NCI-H345 (cell line): ENCODE data around the gene PTPRN2.

Experiments
- DNase-seq: peaks from one replicate; lab custom pipeline; 2025; lab: John Stamatoyannopoulos, UW

Gene PTPRN2

GRCh38 chr7:157977717-157978496 lies 609.7 kb downstream of the PTPRN2 start:
- no peak for DNase-seq

DNA sequence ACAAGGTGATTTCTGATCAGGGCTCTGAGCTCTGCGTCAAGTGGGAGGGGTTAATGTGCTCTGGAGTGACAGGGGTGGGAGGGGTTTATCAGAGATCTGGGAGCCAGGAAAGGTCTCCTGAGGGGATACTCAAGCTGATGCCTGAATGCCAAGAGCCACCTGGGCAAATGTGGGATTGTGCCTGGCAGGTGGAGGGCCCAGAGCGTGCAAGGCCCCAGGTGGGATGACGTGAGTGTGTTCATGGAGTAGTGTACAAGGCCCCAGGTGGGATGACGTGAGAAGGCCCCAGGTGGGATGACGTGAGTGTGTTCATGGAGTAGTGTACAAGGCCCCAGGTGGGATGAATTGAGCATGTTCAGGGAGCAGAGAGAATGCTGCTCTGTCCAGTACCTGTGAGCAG lies 610.3 kb downstream of the PTPRN2 start:
- DNase-seq: peak; percentile 98

- DNase-seq: no peak
These were observed 611.2 kb downstream of the PTPRN2 start for GRCh38 chr7:157976406-157976805.

DNA sequence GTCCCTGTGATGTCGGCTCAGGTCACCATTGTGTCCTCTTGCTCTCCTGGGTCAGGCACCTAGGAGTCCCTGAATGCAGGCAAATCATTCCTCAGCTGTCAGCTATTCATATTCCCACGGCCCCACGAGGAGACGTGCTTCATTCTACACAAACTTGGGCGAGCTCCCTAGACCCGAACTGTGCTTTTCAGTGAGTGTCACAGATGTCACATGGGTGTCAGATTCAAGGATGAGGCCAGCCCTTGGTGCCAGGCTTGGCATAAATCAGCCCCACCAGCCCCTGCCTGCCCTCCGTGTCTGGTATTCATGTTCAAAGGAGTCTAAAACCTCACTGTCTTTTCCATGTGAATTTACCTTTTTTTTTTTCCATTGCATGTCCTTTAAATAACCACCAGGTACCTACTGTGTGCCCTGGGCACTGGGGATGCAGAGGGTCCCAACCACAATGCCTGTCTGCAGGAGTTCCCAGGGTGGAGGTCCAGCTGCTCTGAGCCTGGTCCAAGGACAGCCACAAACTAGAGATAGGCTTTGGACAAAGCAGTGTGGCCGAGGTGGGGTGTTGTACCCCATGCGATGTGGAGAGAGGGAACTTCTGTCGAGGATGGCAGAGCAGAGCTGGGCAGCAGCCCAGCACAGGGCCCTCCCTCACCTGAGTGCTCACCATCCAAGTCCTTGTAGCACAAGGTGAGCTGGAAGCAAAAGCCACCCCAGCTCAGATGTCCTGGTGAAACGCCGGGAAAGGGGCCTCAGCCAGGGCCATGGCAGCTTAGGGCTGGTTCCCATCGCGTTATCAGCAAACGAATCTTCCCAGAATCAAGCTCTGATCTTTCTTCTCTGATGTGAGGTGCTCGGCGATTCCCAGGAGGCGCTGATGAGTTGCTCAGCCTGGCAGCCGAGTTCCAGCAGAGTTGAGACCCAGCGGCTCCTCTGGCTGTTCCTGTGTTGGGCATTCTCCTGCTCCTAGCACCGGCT lies 611.9 kb downstream of the PTPRN2 start:
- DNase-seq: no peak

DNA sequence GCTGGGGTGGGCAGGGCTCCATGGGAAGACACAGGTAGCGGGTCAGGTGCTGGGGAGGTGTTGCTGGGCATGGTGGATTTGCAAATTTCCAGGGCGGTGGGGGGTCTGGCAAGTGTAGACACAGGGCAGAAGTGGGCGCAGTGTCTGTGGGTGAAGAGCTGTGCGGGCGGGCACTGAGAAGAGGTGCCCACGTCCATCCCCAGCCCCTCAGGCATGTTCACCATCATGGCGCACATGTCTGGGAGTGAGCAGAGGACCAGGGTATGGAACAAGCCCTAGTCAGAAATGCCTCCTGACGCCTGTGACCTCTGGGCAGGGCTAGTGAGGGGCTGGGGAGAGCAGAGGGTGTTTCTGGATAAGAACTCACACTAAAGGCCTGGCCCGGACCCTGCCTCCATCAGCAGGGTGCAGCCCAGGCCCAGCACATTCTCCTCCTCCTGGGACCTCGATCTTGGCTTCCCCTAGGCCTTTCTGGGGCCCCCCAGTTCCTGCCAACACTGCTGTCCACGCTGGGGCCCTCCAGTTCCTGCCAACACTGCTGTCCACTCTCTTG lies 612.9 kb downstream of the PTPRN2 start:
- DNase-seq: no peak

DNA sequence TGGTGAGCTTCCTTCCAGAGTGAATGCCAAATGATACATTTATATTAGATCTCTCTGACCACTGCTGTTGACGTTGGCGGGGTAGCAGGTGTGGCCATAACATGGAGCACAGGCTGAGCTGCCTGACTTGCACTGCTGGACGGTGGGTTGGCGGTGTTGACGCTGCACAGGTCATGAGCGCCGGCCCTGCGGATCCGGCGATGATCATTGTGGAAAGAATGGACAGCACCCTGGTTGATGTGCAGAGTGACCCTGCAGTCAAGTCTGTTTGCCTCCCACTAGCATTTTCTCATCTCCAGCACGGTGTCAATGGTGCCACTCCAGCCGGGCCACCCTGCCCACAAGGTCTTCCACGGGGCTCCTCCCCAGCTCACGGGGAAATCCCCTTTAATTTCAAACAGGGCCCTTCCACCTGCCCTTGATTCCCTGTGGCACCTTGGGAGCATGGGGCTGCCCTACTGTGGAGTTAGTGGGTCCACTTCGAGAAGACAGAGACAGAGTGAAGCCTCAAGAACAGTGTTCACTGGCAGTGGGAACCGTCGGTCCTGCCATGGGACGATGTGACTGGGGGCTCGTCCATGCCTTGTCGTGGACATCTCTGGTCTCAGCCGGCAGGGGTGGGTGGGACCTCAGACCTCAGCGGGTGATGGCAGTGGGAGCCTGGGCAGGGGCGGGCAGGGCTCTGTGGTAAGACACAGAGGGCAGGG lies 613.5 kb downstream of the PTPRN2 start:
- DNase-seq: no peak

- DNase-seq: no peak
These were observed 614.7 kb downstream of the PTPRN2 start for GRCh38 chr7:157972914-157973313.

- no peak for DNase-seq
These were observed 616.1 kb downstream of the PTPRN2 start for GRCh38 chr7:157971501-157971900.

GRCh38 chr7:157970744-157971143 lies 616.9 kb downstream of the PTPRN2 start:
- no peak for DNase-seq

- DNase-seq: no peak
These were observed 617.6 kb downstream of the PTPRN2 start for GRCh38 chr7:157969995-157970394.

GRCh38 chr7:157966490-157966889 lies 621.1 kb downstream of the PTPRN2 start:
- DNase-seq: no peak

DNA sequence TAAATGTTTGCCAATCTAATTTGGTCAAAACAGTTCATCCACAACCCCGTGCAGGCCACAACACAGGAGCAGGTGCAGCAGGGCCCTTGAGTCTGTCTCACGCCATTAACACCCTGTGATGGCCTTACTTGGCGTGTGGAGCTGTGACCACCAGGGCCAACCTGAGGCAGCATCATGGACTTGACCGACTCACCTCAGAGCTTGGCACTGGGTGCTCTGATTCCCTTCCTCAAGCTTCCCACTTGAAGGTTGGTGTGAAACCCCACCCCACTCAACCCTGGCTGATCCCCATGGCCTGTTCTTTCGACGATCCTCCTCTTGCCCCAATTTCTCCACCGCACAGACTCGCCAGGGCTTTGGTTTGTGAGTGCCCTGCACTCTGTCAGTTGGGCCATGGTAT lies 623.1 kb downstream of the PTPRN2 start:
- no peak for DNase-seq

GRCh38 chr7:157964016-157964415 lies 623.6 kb downstream of the PTPRN2 start:
- DNase-seq: no peak

GRCh38 chr7:157963526-157963925 lies 624.1 kb downstream of the PTPRN2 start:
- DNase-seq: no peak

DNA sequence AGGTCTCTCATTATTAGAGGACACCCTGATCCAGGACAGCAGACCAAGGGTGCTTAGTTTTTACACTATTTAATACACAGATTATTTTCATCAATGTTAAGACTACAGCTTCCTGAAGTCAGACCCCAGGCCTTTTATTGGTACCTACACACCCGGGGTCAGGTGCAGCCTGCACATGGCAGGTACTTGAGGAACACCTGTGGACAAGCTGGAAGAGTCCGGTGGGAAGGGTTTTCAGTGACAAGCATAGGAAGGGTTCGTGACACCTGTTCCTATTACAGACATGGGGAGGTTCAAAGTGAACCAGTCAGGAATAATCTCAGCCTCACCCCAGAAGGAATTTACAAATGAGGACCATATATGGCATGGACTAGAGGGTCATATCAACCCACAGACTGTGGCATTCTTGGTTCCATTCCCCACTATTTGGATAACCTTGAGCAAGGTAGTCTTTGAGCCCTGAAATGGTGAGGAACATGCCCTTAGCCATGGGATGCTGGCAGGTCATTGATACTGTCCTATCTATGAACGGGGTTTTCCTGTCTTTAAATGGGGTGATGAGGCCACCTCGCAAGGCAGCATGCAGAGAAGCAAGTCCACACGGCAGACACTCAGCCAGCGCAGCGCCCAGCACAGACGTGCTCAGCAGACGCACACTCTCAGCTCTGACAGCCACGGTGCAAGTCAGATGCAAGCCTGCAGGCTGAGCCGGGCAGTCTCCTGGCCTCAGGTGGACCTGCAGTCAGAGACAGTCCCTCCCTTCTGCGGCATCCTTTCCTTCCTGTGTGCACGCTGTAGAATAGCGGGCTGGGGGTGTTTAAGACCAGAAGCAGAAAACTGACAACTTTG lies 624.9 kb downstream of the PTPRN2 start:
- DNase-seq: no peak

DNA sequence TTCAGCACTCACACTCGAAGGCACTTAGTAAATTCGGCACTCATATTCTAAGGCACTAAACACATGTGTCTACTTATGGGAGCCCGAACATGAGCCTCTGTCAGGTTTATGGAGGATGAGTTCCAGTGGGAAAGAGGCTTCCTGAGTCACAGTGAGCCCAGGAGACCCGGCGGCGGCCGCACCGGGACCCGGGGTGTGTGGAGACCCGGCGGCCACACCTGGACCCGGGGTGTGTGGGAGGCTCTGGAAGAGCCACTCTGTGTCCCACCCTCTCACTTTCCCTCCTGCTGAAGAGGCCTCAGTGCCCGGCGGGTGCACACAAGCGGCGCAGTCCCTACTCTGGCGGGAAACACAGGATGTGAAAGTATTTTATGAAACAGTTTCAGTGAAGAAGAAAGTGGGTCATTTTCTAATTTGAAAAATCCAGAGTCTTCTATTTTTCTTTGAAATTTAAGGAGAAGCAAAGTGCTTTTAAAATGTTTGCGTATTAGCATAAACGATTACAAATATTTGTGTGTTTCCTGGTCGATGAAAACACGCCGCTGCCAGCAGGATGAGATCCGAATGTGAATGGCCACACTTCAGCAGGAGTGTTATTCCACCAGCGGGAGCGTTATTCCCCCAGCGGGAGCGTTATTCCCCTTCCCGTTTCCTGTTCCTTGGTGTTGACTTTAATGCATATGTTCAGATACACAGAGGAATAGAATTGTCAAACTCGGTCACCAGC lies 625.7 kb downstream of the PTPRN2 start:
- peak; percentile 14 for DNase-seq

DNA sequence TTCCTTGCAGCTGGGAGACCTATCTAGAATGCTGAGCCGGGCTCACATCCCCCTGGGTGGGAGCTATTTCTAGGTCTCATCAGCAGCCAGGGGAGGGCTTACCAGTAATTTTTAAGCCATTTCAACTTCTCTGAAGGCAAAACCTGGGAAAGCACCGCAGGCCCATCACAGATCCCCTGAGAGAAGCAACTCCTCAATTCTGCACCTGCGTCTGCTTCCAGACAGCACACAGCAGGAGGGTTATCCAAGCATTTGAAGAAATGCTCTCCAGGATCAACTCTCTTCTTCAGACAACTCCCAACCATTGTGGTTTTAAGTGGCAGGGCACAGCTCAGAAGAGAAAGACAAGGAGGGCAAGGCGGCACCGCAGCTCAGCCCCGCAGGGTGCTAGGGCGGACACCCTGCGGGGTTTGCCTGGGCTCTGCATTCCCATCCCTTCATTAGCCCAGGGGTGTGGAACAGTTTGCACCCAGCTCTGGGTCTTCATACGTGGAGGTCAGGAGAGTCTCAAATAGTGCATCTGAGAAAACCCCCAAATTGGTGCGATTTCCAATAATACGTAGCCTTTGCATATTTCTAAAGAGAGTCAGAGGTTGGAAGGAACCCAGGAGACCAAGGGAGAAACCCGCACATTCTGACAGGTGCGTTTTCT lies 632.1 kb downstream of the PTPRN2 start:
- peak; percentile 11 for DNase-seq

DNA sequence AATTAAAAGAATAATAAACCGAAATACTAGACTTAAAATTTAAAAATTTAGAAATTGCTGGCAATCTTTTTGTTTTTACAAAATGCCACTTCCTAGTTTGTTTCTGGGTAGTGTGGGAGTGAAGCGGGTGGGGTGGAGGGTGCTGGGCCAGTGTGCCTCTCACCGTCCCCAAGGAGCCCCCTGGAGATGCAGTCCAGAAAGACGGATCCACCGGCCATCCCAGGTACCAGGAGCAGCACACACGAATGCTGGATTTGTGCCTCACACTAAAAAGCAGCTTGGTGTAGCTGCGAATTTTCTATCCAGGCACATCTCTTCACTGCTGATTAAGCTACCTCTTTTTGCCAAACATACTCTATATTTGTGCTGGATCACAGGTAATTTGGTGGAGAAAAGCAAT lies 632.7 kb downstream of the PTPRN2 start:
- no peak for DNase-seq

DNA sequence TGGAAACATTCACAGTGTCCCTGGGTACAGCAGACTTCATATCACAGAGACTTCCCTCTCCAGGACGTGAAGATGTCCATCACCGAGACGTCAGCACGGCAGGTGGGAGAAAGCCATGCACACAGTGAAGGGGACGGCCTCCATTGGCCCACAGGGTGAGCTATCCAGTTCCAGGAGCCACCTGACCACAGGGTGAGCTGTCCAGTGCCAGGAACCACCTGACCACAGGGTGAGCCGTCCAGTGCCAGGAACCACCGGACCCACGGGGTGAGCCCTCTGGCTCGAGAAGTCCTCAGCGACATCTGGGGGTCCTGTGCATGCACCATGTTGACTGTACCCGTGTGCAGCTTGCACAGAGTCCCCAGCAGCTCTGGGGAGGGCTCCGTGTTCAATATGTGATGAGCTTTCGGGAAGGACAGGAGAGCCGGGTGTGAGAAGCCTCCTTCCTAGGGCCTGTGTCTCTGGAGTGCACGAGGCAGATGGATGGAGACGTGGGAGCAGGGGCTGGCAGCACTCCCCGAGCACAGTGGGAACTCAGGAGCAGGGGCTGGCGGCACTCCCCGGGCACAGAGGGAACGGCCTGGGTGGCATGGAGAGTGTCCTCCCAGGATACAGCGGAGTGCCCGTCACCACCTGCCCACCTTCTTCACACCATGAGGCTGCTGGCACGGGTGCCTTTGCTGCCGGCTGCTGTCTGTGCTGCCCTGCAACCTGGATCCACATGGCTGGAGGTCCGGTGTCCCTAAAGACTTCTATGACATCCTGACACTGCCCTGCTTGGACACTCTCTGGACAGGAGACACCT lies 634.6 kb downstream of the PTPRN2 start:
- no peak for DNase-seq
